Upper lobe of right lung (tissue), 1 donor: ENCODE measurements around the gene ZNF17. TPM values are rescaled to one million over a fixed set of nuclear protein-coding genes. Genes with fewer than 3 reads are reported as not detected.
"Not testable (repeated sequence)": the region's sequence is repeated elsewhere in the genome, so short reads cannot be mapped to it uniquely, and the experiment has no call there.

ENCODE experiments used
- ATAC-seq: fragments of 200-7000 bp; cut with Tn5 transposase; one replicate; pipeline ENCODE4 v1.9.1; 2020; ENCODE audit warnings: mild to moderate bottlenecking, moderate library complexity
- DNase-seq: peaks from one replicate; pipeline ENCODE4 v3.0.0-alpha.2; 2020
- H3K27ac ChIP-seq: fragments of 200-600 bp; one replicate; pipeline ENCODE4 v1.8.0; 2022
- H3K27me3 ChIP-seq: fragments of 200-600 bp; one replicate; pipeline ENCODE4 v1.8.0; 2022; ENCODE audit warnings: mild to moderate bottlenecking
- H3K36me3 ChIP-seq: fragments of 200-600 bp; one replicate; pipeline ENCODE4 v1.8.0; 2022
- H3K4me1 ChIP-seq: fragments of 200-600 bp; one replicate; pipeline ENCODE4 v1.8.0; 2022
- H3K4me3 ChIP-seq: fragments of 200-600 bp; one replicate; pipeline ENCODE4 v1.8.0; 2022; ENCODE audit warnings: mild to moderate bottlenecking
- H3K9me3 ChIP-seq: fragments of 200-600 bp; one replicate; pipeline ENCODE4 v1.8.0; 2022
- intact Hi-C: fragments of 100-400 bp; cut with DNase I; formaldehyde crosslinking; loops from one replicate; pipeline ENCODE4 v1.11.0; 2022
- total RNA-seq: library from RNA; stranded (reverse); fragmentation: NEBNext Ultra II Directional; extraction: Animal tissue kit (Norgen Biotek cat#: 25700); gene quantifications from one replicate; pipeline ENCODE4 v1.2.1, GENCODE V29; 2021
- TF ChIP-seq, protein P1 (sequence below): fragments of 200-600 bp; IDR thresholded peaks from one replicate; pipeline ENCODE4 v1.8.0; 2022; ENCODE audit warnings: antibody characterized with exemption
- donor health status: DM: no; HTN: yes; CAD: no; lungs with severe emphysema.

Gene ZNF17
- total RNA-seq, 1 donor from 2014 or later: 12.5 TPM

GRCh38 chr19:57374179-57374578, 36.8 kb upstream of the ZNF17 start:
- no peak for DNase-seq
- Histone ChIP-seq H3K9me3 (peaks cover 22% of the 10 kb centered on the region), H3K4me3 (no peak overlapping the region), H3K4me1 (no peaks in the 10 kb centered on the region), H3K27ac (no peak overlapping the region), H3K36me3 (peaks cover 29% of the 10 kb centered on the region), H3K27me3 (no peaks in the 10 kb centered on the region)
- intact Hi-C loops: no loop called here
- no peak for ATAC-seq
- TF ChIP-seq, protein P1, sequence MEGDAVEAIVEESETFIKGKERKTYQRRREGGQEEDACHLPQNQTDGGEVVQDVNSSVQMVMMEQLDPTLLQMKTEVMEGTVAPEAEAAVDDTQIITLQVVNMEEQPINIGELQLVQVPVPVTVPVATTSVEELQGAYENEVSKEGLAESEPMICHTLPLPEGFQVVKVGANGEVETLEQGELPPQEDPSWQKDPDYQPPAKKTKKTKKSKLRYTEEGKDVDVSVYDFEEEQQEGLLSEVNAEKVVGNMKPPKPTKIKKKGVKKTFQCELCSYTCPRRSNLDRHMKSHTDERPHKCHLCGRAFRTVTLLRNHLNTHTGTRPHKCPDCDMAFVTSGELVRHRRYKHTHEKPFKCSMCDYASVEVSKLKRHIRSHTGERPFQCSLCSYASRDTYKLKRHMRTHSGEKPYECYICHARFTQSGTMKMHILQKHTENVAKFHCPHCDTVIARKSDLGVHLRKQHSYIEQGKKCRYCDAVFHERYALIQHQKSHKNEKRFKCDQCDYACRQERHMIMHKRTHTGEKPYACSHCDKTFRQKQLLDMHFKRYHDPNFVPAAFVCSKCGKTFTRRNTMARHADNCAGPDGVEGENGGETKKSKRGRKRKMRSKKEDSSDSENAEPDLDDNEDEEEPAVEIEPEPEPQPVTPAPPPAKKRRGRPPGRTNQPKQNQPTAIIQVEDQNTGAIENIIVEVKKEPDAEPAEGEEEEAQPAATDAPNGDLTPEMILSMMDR: no peak

- DNase-seq, H3K4me3 ChIP-seq, H3K27me3 ChIP-seq, intact Hi-C loops, H3K4me1 ChIP-seq, ATAC-seq, H3K27ac ChIP-seq: not testable (repeated sequence)
- Histone ChIP-seq H3K36me3 (peaks cover 29% of the 10 kb centered on the region), H3K9me3 (peaks cover 22% of the 10 kb centered on the region)
Measured at GRCh38 chr19:57374647-57375046, 36.3 kb upstream of the ZNF17 start.

DNA sequence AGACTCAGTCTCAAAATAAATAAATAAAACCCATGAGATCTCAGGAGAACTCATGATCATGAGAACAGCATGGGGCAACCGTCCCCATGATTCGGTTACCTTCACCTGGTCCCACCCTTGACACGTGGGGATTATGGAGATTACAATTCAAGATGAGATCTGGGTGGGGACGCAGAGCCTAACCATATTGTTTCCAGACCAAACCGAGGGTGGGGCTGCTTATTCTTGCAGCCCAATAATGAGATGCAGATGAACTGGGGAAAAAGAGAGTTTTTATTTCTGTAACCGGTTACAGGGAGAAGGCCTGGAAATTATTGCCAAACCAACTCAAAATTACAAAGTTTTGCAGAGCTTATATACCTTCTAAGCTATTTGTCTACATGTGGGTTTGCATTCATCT, 34.8 kb upstream of the ZNF17 start:
- H3K27ac ChIP-seq: no peak overlapping the region
- TF ChIP-seq, protein P1: no peak
- no peaks in the 10 kb centered on the region for H3K27me3 ChIP-seq
- no peaks in the 10 kb centered on the region for H3K4me1 ChIP-seq
- peaks cover 28% of the 10 kb centered on the region for H3K9me3 ChIP-seq
- intact Hi-C loops: no loop called here
- no peak for DNase-seq
- H3K4me3 ChIP-seq: no peak overlapping the region
- no peak for ATAC-seq
- peaks cover 29% of the 10 kb centered on the region for H3K36me3 ChIP-seq

DNA sequence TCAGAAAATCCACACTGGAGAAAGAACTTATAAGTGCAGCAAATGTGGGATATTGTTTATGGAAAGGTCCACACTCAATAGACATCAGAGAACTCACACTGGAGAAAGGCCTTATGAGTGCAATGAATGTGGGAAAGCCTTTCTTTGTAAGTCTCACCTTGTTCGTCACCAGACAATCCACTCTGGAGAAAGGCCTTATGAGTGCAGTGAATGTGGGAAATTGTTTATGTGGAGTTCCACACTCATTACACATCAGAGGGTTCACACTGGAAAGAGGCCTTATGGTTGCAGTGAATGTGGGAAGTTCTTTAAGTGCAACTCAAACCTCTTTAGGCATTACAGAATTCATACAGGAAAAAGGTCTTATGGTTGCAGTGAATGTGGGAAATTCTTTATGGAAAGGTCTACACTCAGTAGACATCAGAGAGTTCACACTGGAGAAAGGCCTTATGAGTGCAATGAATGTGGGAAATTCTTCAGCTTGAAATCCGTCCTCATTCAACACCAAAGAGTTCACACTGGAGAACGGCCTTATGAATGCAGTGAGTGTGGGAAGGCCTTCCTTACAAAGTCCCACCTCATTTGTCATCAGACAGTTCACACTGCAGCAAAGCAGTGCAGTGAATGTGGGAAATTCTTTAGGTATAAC, 33.3 kb upstream of the ZNF17 start:
- Histone ChIP-seq H3K27me3 (no peaks in the 10 kb centered on the region), H3K4me1 (no peaks in the 10 kb centered on the region), H3K36me3 (peaks cover 18% of the 10 kb centered on the region), H3K9me3 (peaks cover 28% of the 10 kb centered on the region), H3K4me3 (no peak overlapping the region), H3K27ac (no peak overlapping the region)
- TF ChIP-seq, protein P1: no peak
- no peak for ATAC-seq
- DNase-seq: no peak
- intact Hi-C loops: no loop called here

- TF ChIP-seq, protein P1: no peak
- Histone ChIP-seq H3K4me1 (no peaks in the 10 kb centered on the region), H3K36me3 (peaks cover 14% of the 10 kb centered on the region), H3K27me3 (no peaks in the 10 kb centered on the region), H3K27ac (no peak overlapping the region), H3K9me3 (peaks cover 28% of the 10 kb centered on the region), H3K4me3 (no peak overlapping the region)
- DNase-seq (no peak), ATAC-seq (no peak)
- intact Hi-C loops: no loop called here
Measured at GRCh38 chr19:57380923-57381322, 30.0 kb upstream of the ZNF17 start.

DNA sequence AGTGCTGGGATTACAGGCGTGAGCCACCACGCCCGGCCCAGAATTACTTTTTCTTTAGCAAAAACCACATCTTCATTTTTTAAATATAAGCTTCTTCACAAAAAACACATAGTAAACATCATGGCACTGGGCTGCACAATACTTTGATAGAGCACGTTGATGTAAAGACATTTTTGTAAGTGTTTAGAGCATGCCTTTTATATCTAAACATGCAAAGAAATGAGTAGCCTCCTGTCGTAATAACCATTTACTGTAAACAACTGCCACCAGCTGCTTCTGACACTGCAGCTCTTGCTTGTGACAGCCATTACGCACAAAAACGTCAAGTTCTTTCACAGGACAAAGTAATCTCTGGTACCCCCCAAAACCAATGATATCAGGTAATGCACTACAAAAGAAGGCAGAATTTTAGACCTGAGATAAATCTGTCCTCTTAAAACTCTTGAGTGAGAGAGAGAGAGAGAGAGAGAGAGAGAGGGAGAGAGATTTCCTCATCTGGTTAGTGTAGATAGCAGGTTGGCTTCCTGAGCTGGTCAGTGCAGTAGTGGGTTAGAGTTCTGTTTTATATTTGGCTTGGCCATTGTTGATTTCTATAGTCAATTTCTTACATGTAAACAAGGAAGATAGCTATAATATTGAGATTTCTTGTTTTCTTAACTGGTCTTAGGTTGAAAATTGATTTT, 28.0 kb upstream of the ZNF17 start:
- Histone ChIP-seq H3K4me1 (no peaks in the 10 kb centered on the region), H3K36me3 (peaks cover 1% of the 10 kb centered on the region), H3K27ac (no peak overlapping the region), H3K27me3 (no peaks in the 10 kb centered on the region), H3K4me3 (no peak overlapping the region), H3K9me3 (peaks cover 15% of the 10 kb centered on the region)
- ATAC-seq (no peak), DNase-seq (no peak)
- intact Hi-C loops: no loop called here
- TF ChIP-seq, protein P1: no peak
